ENCODE results near the gene TMEM150A. TPM values are rescaled to one million over a fixed set of nuclear protein-coding genes. Genes with fewer than 3 reads are reported as not detected.

TMEM150A gene
- total RNA-seq, 1 donor: 20.6 TPM

GRCh38 chr2:85644909-85645308, 42.4 kb upstream of the TMEM150A start:
- no peak for DNase-seq (ENCODE audit: insufficient read length, low spot score, missing footprints)
- H4K20me1 ChIP-seq (ENCODE audit: insufficient read depth, low read length): no peaks in the 10 kb centered on the region
- peaks cover 17% of the 10 kb centered on the region for H3K4me1 ChIP-seq (ENCODE audit: insufficient read depth, low read length)
- no peaks in the 10 kb centered on the region for H3K9me3 ChIP-seq (ENCODE audit: low read depth, low read length)
- H3K79me2 ChIP-seq (ENCODE audit: insufficient read depth, low read length): no peaks in the 10 kb centered on the region
- no peak overlapping the region for H3K4me3 ChIP-seq (ENCODE audit: insufficient read depth, low read length)
- H3K36me3 ChIP-seq (ENCODE audit: insufficient read depth, low read length): peaks cover 85% of the 10 kb centered on the region
- no peak overlapping the region for H3K4me2 ChIP-seq (ENCODE audit: insufficient read depth, low read length)
- no peak overlapping the region for H3K27ac ChIP-seq (ENCODE audit: low read depth, low read length)
- TF ChIP-seq CTCF (IDR thresholded peaks at IDR 0.05; ENCODE audit: extremely low read depth, low read depth, low read length): no peak
- no peak overlapping the region for H2AFZ ChIP-seq (ENCODE audit: low read length)
- H3K27me3 ChIP-seq (ENCODE audit: insufficient read depth, low read length): no peaks in the 10 kb centered on the region

- Histone ChIP-seq H3K4me1 (ENCODE audit: insufficient read depth, low read length) (no peaks in the 10 kb centered on the region), H2AFZ (ENCODE audit: low read length) (no peak overlapping the region), H4K20me1 (ENCODE audit: insufficient read depth, low read length) (no peaks in the 10 kb centered on the region), H3K36me3 (ENCODE audit: insufficient read depth, low read length) (peaks cover 88% of the 10 kb centered on the region), H3K79me2 (ENCODE audit: insufficient read depth, low read length) (peaks cover 3% of the 10 kb centered on the region), H3K27ac (ENCODE audit: low read depth, low read length) (no peak overlapping the region), H3K9me3 (ENCODE audit: low read depth, low read length) (no peaks in the 10 kb centered on the region), H3K4me2 (ENCODE audit: insufficient read depth, low read length) (no peak overlapping the region), H3K4me3 (ENCODE audit: insufficient read depth, low read length) (no peak overlapping the region), H3K27me3 (ENCODE audit: insufficient read depth, low read length) (no peaks in the 10 kb centered on the region)
- DNase-seq (ENCODE audit: insufficient read length, low spot score, missing footprints): no peak
- TF ChIP-seq CTCF (IDR thresholded peaks at IDR 0.05; ENCODE audit: extremely low read depth, low read depth, low read length): no peak
These were observed 40.2 kb upstream of the TMEM150A start for GRCh38 chr2:85642725-85643124.

- Histone ChIP-seq H3K27ac (ENCODE audit: low read depth, low read length) (peak overlapping the region; percentile 13), H3K4me1 (ENCODE audit: insufficient read depth, low read length) (peaks cover 4% of the 10 kb centered on the region), H3K4me3 (ENCODE audit: insufficient read depth, low read length) (no peak overlapping the region), H3K27me3 (ENCODE audit: insufficient read depth, low read length) (no peaks in the 10 kb centered on the region), H3K79me2 (ENCODE audit: insufficient read depth, low read length) (peaks cover 19% of the 10 kb centered on the region), H3K4me2 (ENCODE audit: insufficient read depth, low read length) (no peak overlapping the region), H2AFZ (ENCODE audit: low read length) (no peak overlapping the region), H3K9me3 (ENCODE audit: low read depth, low read length) (no peaks in the 10 kb centered on the region), H3K36me3 (ENCODE audit: insufficient read depth, low read length) (peaks cover 79% of the 10 kb centered on the region), H4K20me1 (ENCODE audit: insufficient read depth, low read length) (peaks cover 5% of the 10 kb centered on the region)
- peak; percentile 83 for DNase-seq (ENCODE audit: insufficient read length, low spot score, missing footprints)
- TF ChIP-seq CTCF (IDR thresholded peaks at IDR 0.05; ENCODE audit: extremely low read depth, low read depth, low read length): no peak
These were observed 33.1 kb upstream of the TMEM150A start for GRCh38 chr2:85635636-85636035.

GRCh38 chr2:85635011-85635410, 32.5 kb upstream of the TMEM150A start:
- H3K27ac ChIP-seq (ENCODE audit: low read depth, low read length): no peak overlapping the region
- H3K36me3 ChIP-seq (ENCODE audit: insufficient read depth, low read length): peaks cover 81% of the 10 kb centered on the region

More at GRCh38 chr2:85635011-85635410, 32.5 kb upstream of the TMEM150A start:
- Histone ChIP-seq H3K4me3 (ENCODE audit: insufficient read depth, low read length) (no peak overlapping the region), H3K27me3 (ENCODE audit: insufficient read depth, low read length) (no peaks in the 10 kb centered on the region), H3K4me2 (ENCODE audit: insufficient read depth, low read length) (no peak overlapping the region), H2AFZ (ENCODE audit: low read length) (no peak overlapping the region), H3K9me3 (ENCODE audit: low read depth, low read length) (no peaks in the 10 kb centered on the region), H3K4me1 (ENCODE audit: insufficient read depth, low read length) (peaks cover 4% of the 10 kb centered on the region), H4K20me1 (ENCODE audit: insufficient read depth, low read length) (peaks cover 5% of the 10 kb centered on the region), H3K79me2 (ENCODE audit: insufficient read depth, low read length) (peaks cover 19% of the 10 kb centered on the region)
- TF ChIP-seq CTCF (IDR thresholded peaks at IDR 0.05; ENCODE audit: extremely low read depth, low read depth, low read length): no peak
- DNase-seq (ENCODE audit: insufficient read length, low spot score, missing footprints): no peak

Data from osteoblast (primary cell).